GM06990 (cell line): ENCODE data around the gene TPPP.

Source experiments
- DNase-seq: peaks from one replicate; pipeline ENCODE4 v3.0.0-alpha.2; 2011; ENCODE audit not compliant: insufficient read length; ENCODE audit errors: extremely low read depth
- H3K27me3 ChIP-seq: replicated peaks from 2 replicates; pipeline ENCODE4 v1.6.0; 2011; ENCODE audit warnings: low read length; ENCODE audit not compliant: control insufficient read depth, insufficient read depth
- H3K36me3 ChIP-seq: 2 replicates; pipeline ENCODE4 v1.5.1; 2011; ENCODE audit warnings: low read length; ENCODE audit not compliant: control insufficient read depth, insufficient read depth
- H3K4me3 ChIP-seq: replicated peaks from 2 replicates; pipeline ENCODE4 v1.5.1; 2011; ENCODE audit warnings: low read depth, mild to moderate bottlenecking, control low read depth, low read length
- TF ChIP-seq, protein P1 (sequence below): IDR thresholded peaks from 2 replicates; pipeline ENCODE4 v1.5.1; 2011; ENCODE audit warnings: low read length, control low read depth, mild to moderate bottlenecking, inconsistent platforms; ENCODE audit not compliant: insufficient read depth, poor library complexity, severe bottlenecking

The TPPP gene

DNA sequence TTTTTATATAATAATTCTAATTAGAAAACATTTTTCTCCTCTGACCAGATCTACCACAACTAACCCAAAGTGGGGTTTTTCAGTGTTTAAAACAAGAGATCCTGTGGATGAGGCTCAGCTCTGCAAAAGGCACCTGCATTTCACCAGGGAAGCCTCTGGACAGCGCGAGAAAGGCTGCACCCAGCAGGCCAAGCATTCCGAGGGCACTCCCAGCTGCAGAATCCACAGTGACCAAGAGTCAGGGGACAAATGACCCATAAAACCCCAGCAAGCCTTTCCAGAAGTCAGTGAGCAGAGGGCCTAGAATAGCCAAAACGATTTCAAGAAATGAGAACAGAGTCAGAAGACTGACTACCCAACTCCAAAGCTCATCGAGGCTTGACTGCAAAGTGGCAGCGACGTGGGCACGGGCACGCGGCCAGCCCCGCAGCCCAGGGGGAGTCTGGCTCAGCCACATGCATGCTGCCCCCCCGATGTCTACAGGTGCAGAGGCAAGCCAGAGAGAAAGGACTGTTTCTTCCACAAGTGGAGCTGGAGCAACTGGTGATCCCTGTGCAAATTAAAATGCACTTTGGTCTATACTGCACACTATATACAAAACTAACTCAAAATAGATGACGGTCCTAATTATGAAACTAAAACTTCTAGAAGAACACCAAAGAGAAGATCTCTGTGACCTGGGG, 26.2 kb downstream of the TPPP start:
- no peak overlapping the region for H3K4me3 ChIP-seq
- TF ChIP-seq, protein P1, sequence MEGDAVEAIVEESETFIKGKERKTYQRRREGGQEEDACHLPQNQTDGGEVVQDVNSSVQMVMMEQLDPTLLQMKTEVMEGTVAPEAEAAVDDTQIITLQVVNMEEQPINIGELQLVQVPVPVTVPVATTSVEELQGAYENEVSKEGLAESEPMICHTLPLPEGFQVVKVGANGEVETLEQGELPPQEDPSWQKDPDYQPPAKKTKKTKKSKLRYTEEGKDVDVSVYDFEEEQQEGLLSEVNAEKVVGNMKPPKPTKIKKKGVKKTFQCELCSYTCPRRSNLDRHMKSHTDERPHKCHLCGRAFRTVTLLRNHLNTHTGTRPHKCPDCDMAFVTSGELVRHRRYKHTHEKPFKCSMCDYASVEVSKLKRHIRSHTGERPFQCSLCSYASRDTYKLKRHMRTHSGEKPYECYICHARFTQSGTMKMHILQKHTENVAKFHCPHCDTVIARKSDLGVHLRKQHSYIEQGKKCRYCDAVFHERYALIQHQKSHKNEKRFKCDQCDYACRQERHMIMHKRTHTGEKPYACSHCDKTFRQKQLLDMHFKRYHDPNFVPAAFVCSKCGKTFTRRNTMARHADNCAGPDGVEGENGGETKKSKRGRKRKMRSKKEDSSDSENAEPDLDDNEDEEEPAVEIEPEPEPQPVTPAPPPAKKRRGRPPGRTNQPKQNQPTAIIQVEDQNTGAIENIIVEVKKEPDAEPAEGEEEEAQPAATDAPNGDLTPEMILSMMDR: no peak
- H3K27me3 ChIP-seq: no peaks in the 10 kb centered on the region
- H3K36me3 ChIP-seq: peaks cover 6% of the 10 kb centered on the region
- DNase-seq: no peak

DNA sequence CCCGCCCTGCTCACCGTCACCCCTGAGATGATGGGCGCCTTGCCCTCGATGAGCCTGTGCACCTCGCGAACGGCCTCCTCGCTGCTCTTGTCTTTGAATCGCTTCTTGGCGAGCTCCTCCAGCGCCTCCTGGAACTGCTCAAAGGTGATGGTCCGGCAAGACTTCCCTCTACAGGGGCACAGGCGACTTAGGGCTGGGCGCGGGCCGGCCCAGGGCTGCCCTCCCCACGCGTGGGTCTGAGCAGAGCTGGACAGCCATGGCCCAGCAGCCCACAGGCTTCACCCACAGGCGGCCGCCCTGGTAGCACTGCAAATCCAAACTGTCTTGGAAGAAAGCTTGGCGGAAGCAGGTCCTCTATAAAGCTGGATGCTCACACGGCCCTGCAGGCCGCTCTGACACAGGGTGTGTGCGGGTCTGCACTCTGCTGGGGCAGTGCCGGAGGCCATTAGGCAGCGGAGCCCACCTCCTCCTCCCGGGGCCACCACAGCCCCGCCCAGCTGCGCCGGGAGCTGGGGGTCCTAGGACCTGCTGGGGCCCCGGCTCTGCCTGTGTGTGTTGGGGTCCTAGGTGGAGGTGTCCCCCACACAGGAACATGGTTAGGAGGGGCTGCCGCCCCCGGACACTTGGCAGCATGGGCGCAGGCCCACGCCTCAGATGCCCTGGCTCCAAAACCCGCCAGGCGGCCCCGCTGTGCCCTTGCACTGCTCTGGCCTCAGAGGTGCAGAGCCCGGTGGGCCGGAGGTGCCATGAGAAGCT, 27.0 kb downstream of the TPPP start:
- TF ChIP-seq, protein P1: no peak
- DNase-seq: no peak
- no peaks in the 10 kb centered on the region for H3K27me3 ChIP-seq
- no peak overlapping the region for H3K4me3 ChIP-seq
- H3K36me3 ChIP-seq: peaks cover 6% of the 10 kb centered on the region

DNA sequence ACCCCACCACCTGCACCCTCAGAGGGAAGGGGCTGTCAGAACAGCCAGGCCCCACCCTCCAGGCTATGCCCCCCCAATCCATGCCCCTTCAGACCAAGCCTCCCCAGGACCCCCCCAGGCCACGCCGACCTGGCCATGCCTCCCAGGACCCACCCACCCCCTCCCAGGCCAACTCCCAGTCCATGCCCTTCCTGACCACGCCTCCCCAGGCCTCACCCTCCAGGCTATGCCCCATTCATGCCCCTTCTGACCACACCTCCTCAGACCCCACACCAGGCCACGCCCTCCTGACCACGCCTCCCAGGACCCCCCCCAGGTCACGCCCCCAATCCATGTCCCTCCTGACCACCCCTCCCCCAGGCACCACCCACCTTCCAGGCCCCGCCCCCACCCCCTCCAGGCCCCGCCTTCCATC, 27.6 kb downstream of the TPPP start:
- H3K36me3 ChIP-seq: peaks cover 7% of the 10 kb centered on the region
- no peaks in the 10 kb centered on the region for H3K27me3 ChIP-seq
- DNase-seq: no peak
- TF ChIP-seq, protein P1: no peak
- no peak overlapping the region for H3K4me3 ChIP-seq

DNA sequence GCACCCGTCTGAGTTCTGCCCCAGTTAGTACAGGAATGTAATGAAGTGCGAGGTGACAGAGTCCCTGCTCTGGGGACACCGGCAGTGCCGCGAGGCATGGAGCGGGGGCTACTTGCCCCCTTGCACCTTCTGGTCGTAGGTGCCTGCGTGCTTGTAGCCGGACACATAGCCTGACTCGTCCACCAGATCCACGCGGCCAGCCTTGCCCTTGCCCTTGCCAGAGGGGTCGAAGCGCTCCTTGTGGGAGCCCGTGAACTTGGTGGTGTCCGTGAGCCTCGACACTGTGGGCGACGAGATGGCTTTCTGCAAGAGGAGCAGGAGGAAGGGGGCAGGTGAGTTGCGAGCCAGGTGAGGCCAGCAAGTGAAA, 28.2 kb downstream of the TPPP start:
- Histone ChIP-seq H3K4me3 (no peak overlapping the region), H3K27me3 (no peaks in the 10 kb centered on the region), H3K36me3 (peaks cover 10% of the 10 kb centered on the region)
- DNase-seq: no peak
- TF ChIP-seq, protein P1: no peak

DNA sequence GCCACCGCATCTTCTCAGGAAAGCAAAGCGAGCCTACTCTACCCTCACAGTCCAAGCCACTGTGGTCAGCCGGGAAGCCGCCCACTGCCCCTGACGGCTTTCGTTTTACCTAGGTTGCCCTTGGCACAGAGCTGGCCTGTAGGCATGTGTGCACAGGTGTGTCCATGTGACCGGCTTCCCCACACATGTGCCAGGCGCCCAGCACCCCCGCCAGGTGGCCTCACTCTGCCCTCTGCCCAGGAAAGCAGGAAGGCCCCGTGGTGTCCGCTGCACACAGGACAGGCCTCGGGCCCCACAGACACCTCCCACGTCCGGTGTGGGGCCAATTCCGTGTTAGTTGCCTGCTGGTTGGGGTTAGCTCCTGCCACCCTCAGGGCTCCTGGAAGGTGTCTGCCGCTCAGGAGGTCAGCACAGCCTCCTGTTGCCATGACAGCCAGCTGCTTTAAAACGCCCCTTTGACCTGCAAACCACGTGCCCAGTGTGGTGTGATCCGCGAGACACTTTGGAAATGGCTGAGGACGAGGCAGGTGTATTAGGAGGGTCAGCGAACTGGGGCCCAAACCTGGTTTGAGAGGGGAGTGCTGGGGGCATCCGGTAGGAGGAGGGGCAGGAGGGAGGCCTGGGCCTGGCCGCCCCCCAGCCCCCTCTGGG, 28.7 kb downstream of the TPPP start:
- Histone ChIP-seq H3K36me3 (peaks cover 13% of the 10 kb centered on the region), H3K4me3 (no peak overlapping the region), H3K27me3 (no peaks in the 10 kb centered on the region)
- TF ChIP-seq, protein P1: no peak
- no peak for DNase-seq
